Kidney (tissue), 14 donors: ENCODE results near the gene L3MBTL4. TPM values are rescaled to one million over a fixed set of nuclear protein-coding genes. Genes with fewer than 3 reads are reported as not detected.

ENCODE experiments used
- DNase-seq, 5 donors: peaks; one replicate each; pipeline ENCODE4 v3.0.0-alpha.2; 2013 to 2020
- FAIRE-seq: peaks from 2 replicates; lab custom pipeline; 2012; peaks lifted over from hg19 to GRCh38; lab: Jason Lieb, UNC
- H3K27ac ChIP-seq, 2 donors: one replicate each; pipeline ENCODE4 v1.7.0; 2013; ENCODE audit warnings: low read depth in 2 of 2, low read length in 2 of 2, inconsistent platforms in 1 of 2
- H3K27me3 ChIP-seq: one replicate; pipeline ENCODE4 v1.7.1; 2013; ENCODE audit warnings: low read length, inconsistent platforms; ENCODE audit not compliant: control insufficient read depth, insufficient read depth
- H3K36me3 ChIP-seq, 3 donors: one replicate each; pipeline versions ENCODE4 v1.7.0 to v1.7.1; 2013; ENCODE audit warnings: low read length in 3 of 3, control low read depth in 1 of 3, inconsistent platforms in 1 of 3; ENCODE audit not compliant: insufficient read depth in 3 of 3, control insufficient read depth in 2 of 3
- H3K4me1 ChIP-seq, 3 donors: one replicate each; pipeline versions ENCODE4 v1.7.0 to v1.7.1; 2013; ENCODE audit warnings: low read length in 3 of 3, inconsistent platforms in 1 of 3, low read depth in 1 of 3; ENCODE audit not compliant: control insufficient read depth in 2 of 3, insufficient read depth in 2 of 3
- H3K4me3 ChIP-seq, 3 donors: one replicate each; pipeline versions ENCODE4 v1.7.0 to v1.8.1; 2013; ENCODE audit warnings: low read length in 3 of 3, control low read depth in 1 of 3, inconsistent platforms in 1 of 3
- H3K9ac ChIP-seq, 3 donors: one replicate each; pipeline versions ENCODE4 v1.7.0 to v1.7.1; 2013; ENCODE audit warnings: low read length in 3 of 3, control low read depth in 1 of 3, inconsistent platforms in 1 of 3
- H3K9me3 ChIP-seq, 3 donors: one replicate each; pipeline versions ENCODE4 v1.7.0 to v1.7.1; 2013; ENCODE audit warnings: low read length in 3 of 3, control low read depth in 1 of 3, inconsistent platforms in 1 of 3; ENCODE audit not compliant: control insufficient read depth in 2 of 3, insufficient read depth in 1 of 3
- CTCF ChIP-seq: IDR thresholded peaks from 3 replicates; pipeline ENCODE4 v1.5.1; 2012; ENCODE audit warnings: mild to moderate bottlenecking, moderate library complexity, borderline replicate concordance; ENCODE audit not compliant: insufficient read depth; ENCODE audit errors: extremely low read depth
- intact Hi-C: fragments of 100-400 bp; cut with DNase I; formaldehyde crosslinking; loops from one replicate; pipeline ENCODE4 v1.11.1; 2022
- polyA plus RNA-seq: library from polyadenylated mRNA; stranded (reverse); fragments of 350-450 nt; fragmentation: Illumina TruSeq; extraction: RNeasy Lipid Tissue Mini Kit (QIAGEN cat#74804); gene quantifications from one replicate; pipeline ENCODE4 v1.2.3, GENCODE V29; 2014; ENCODE audit warnings: low read depth, low replicate concordance; ENCODE audit not compliant: insufficient read depth
- total RNA-seq: library from RNA; stranded (reverse); fragmentation: NEBNext Ultra II Directional; extraction: Animal tissue kit (Norgen Biotek cat#: 25700); gene quantifications from one replicate; pipeline ENCODE4 v1.2.1, GENCODE V29; 2021
- donor health status: control.
- donor health status: control.
- donor health status: control.
- donor health status: control.
- donor health status: control.
- donor health status: DM: yes; HTN: yes; CAD: no.
- donor health status: Normal renal cell carcinoma (clear cell type).

L3MBTL4 gene
- total and polyA plus RNA-seq, 2 donors from 2014 or later: 3.9 to 15.2 TPM

- intact Hi-C loops: no loop called here
- H3K4me1 ChIP-seq: no peaks in the 10 kb centered on the region
- H3K36me3 ChIP-seq: peaks cover 0 to 3% (median 0%) of the 10 kb centered on the region in 3 donors
- FAIRE-seq (no peak), DNase-seq (no peak)
- H3K4me3 ChIP-seq: no peak overlapping the region
- H3K27ac ChIP-seq: no peak overlapping the region
- TF ChIP-seq CTCF: no peak
- no peaks in the 10 kb centered on the region for H3K9me3 ChIP-seq
- no peak overlapping the region for H3K9ac ChIP-seq
- H3K27me3 ChIP-seq: no peaks in the 10 kb centered on the region
Observed at GRCh38 chr18:6107794-6108193, 306.9 kb downstream of the L3MBTL4 start.

- intact Hi-C loops: no loop called here
- Histone ChIP-seq H3K27ac (no peak overlapping the region), H3K9me3 (no peaks in the 10 kb centered on the region), H3K9ac (no peak overlapping the region), H3K4me1 (no peaks in the 10 kb centered on the region), H3K4me3 (no peak overlapping the region), H3K36me3 (peaks cover 0 to 3% (median 0%) of the 10 kb centered on the region in 3 donors), H3K27me3 (no peaks in the 10 kb centered on the region)
- no peak for TF ChIP-seq CTCF
- DNase-seq (no peak), FAIRE-seq (no peak)
Observed at GRCh38 chr18:6106091-6106685, 308.5 kb downstream of the L3MBTL4 start.

DNA sequence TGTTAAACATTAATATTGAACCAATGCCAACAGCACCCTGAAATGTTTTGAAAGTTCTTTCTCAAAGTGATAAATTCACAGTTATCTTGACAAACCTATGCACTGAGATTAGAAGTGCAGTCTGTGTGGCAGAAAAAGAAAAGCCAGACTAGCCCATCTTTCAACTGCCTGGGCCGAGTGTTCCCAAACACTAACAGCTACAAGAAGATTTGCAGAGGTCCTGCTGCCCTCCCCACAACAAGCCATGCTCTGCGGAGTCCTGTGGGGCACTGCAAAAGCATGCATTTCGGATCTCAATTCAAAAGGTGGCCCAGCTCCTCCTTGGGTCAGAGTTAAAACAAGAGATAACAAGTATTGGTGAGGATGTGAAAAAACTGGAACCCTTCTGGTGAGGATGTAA, 311.0 kb downstream of the L3MBTL4 start:
- intact Hi-C loops: no loop called here
- no peaks in the 10 kb centered on the region for H3K9me3 ChIP-seq
- H3K9ac ChIP-seq: no peak overlapping the region
- no peak overlapping the region for H3K4me3 ChIP-seq
- no peaks in the 10 kb centered on the region for H3K27me3 ChIP-seq
- H3K27ac ChIP-seq: no peak overlapping the region
- no peaks in the 10 kb centered on the region for H3K36me3 ChIP-seq
- H3K4me1 ChIP-seq: no peaks in the 10 kb centered on the region
- FAIRE-seq (no peak), DNase-seq (no peak)
- no peak for TF ChIP-seq CTCF

- no peaks in the 10 kb centered on the region for H3K27me3 ChIP-seq
- intact Hi-C loops: no loop called here
- no peak overlapping the region for H3K4me3 ChIP-seq
- H3K9me3 ChIP-seq: no peaks in the 10 kb centered on the region
- no peak overlapping the region for H3K9ac ChIP-seq
- H3K4me1 ChIP-seq: no peaks in the 10 kb centered on the region
- no peaks in the 10 kb centered on the region for H3K36me3 ChIP-seq
- no peak for DNase-seq
- no peak overlapping the region for H3K27ac ChIP-seq
- no peak for FAIRE-seq
- no peak for TF ChIP-seq CTCF
Observed at GRCh38 chr18:6096730-6097129, 318.0 kb downstream of the L3MBTL4 start.
